ACHN (cell line): ENCODE data around the gene GRM1.
"Not testable (repeated sequence)": the region's sequence is repeated elsewhere in the genome, so short reads cannot be mapped to it uniquely, and the experiment has no call there.

Experiments used
- DNase-seq: peaks from one replicate; pipeline ENCODE4 v3.0.0-alpha.2; 2015
- in situ Hi-C: cut with HindIII; loops from 2 replicates; pipeline ENCODE4 v1.10.0; 2017; ENCODE audit warnings: low sequenced_read_pairs, low pct_ligation_motif_present, low pct_unique_long_range_greater_than_20kb

The GRM1 gene

DNA sequence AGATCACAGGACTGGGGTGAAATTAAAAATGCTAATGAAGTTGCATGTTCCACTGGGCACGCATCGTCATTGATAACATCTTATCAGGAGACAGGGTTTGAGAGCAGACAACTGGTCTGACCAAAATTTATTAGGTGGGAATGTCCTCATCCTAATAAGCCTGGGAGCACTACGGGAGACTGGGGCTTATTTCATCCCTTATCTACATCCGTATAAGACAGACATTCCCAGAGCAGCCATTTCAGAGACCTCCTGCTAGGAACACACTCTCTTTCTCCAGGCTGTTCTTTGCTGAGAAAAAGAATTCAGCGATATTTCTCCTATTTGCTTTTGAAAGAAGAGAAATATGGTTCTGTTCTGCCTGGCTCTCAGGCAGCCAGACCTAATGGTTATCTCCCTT is 214.8 kb downstream of the GRM1 start:
- in situ Hi-C loops, DNase-seq: not testable (repeated sequence)

GRCh38 chr6:146244630-146245143 is 215.8 kb downstream of the GRM1 start:
- no peak for DNase-seq
- in situ Hi-C loops, result no loop called here

- DNase-seq, result no peak
- in situ Hi-C loops, result no loop called here
Measured at GRCh38 chr6:146246028-146246427, 217.2 kb downstream of the GRM1 start.

DNA sequence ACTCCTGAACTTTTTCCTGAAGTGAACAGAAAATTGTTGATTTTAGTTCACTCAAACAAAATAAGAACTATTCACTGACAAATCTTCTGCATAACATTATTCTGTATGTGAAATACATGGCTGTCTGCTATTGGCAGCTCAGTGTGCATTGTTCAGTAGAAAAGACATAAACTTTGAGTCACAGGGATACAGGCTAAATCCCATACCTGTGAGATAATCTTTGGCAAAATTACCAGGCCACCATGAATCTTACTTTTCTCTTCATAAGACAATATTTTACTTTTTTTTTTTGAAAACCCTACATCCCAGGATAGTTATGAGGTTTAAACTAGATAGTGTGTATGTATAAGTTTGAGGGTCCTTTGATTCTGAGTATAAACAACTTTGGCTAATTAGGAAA is 224.8 kb downstream of the GRM1 start:
- no peak for DNase-seq
- in situ Hi-C loops, result no loop called here

- in situ Hi-C loops, result no loop called here
- DNase-seq, result no peak
Measured at GRCh38 chr6:146258206-146258605, 229.3 kb downstream of the GRM1 start.

DNA sequence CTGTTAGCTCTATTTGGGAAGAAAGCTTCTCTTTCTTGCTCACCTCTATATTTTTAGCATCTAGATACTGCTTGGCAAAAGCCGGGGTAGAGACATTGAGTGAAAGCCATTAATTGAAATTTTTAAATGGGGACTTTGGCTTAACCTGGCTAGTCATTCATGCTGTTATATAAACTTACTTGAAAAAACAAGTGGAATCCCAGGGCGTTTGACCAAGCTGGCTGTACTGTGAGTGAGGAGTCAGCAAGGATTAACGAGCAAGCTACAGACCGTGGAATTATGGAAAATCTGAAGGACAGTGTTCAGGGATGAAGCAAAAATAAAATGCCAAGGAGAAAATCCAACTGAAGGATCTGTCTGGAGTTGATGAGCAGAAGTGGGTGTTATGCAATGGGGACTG is 232.0 kb downstream of the GRM1 start:
- in situ Hi-C loops, result no loop called here
- DNase-seq, result no peak

- DNase-seq, result no peak
- in situ Hi-C loops, result no loop called here
Measured at GRCh38 chr6:146265056-146265455, 236.2 kb downstream of the GRM1 start.

- DNase-seq, result no peak
- in situ Hi-C loops, result no loop called here
Measured at GRCh38 chr6:146267447-146267846, 238.6 kb downstream of the GRM1 start.

- in situ Hi-C loops, result no loop called here
- no peak for DNase-seq
Measured at GRCh38 chr6:146267946-146268345, 239.1 kb downstream of the GRM1 start.

- DNase-seq, result no peak
- in situ Hi-C loops, result no loop called here
Measured at GRCh38 chr6:146269482-146269881, 240.6 kb downstream of the GRM1 start.

DNA sequence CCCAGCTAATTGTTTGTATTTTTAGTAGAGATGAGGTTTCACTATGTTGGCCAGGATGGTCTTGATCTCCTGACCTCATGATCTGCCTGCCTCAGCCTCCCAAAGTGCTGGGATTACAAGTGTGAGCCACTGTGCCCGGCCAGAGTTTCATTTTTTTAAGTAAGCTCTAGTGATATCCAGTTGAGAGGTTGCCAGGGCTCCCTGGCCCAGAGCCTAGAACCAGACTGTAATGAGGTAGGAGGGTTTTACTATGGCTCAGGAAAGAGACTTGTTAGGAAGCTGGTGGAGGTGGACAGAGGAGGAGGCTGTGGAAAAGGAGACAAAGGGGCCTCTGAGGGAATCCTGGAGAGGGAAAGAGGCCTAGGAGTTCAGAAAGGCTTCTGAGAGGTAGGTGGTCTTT is 242.3 kb downstream of the GRM1 start:
- DNase-seq, in situ Hi-C loops: not testable (repeated sequence)

DNA sequence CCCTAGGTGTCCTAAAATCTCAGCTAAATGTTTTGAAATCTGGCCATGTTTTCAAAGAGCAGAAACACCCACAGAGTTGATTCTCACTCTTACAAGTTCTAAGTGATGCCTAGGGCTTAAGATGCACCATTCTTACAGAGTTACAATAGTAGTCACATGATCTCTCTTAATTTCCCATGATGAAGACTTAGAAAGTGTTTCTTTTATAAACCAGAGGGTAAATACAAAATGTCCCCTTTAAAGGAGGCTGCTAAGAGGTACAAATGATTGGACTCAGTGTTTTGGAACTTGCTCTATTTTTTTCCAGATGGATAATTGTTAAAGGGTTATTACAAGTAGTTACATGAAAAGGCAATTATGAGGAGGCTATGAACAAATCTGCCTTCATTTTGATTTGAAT is 244.6 kb downstream of the GRM1 start:
- in situ Hi-C loops, result no loop called here
- DNase-seq, result no peak

- no peak for DNase-seq
- in situ Hi-C loops, result no loop called here
Measured at GRCh38 chr6:146277142-146277541, 248.3 kb downstream of the GRM1 start.

GRCh38 chr6:146281651-146282362 is 252.9 kb downstream of the GRM1 start:
- in situ Hi-C loops, result no loop called here
- DNase-seq, result no peak

GRCh38 chr6:146282837-146283236 is 254.0 kb downstream of the GRM1 start:
- in situ Hi-C loops, result no loop called here
- DNase-seq, result no peak

DNA sequence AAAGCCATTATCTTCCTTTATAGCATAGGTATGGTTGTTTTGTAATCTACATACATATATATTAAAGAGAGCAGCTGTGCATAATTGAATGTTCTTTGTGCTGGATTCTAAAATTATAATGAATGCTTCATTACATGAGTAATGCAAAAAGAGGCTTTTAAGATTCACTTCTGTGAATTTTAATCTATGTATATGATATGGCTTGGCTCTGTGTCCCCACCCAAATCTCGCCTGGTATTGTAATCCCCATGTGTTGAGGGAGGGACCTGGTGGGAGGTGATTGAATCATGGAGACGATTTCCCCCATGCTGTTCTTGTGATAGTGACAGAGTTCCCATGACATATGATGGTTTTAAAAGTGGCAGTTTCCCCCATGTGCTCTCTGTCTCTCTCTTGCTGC is 255.4 kb downstream of the GRM1 start:
- no peak for DNase-seq
- in situ Hi-C loops, result no loop called here

DNA sequence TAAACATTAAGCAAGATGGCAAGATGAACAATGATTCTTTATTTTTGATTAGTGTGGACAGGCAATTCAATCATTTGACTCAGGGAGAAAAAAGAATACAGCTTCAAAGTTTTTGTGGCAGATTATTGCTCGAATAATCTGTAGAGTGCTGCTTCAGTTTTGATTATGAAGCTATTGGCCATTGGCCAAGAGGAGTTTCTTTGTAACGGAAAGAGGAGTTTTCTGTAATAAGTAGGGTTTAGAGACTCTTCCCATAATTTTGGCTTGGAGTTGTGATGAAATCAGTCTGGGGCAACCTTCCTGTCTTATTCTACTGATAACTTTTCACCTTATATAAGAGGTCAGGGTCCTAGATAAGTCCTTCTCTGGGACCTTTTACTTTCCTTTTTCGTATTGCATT is 258.1 kb downstream of the GRM1 start:
- no peak for DNase-seq

DNA sequence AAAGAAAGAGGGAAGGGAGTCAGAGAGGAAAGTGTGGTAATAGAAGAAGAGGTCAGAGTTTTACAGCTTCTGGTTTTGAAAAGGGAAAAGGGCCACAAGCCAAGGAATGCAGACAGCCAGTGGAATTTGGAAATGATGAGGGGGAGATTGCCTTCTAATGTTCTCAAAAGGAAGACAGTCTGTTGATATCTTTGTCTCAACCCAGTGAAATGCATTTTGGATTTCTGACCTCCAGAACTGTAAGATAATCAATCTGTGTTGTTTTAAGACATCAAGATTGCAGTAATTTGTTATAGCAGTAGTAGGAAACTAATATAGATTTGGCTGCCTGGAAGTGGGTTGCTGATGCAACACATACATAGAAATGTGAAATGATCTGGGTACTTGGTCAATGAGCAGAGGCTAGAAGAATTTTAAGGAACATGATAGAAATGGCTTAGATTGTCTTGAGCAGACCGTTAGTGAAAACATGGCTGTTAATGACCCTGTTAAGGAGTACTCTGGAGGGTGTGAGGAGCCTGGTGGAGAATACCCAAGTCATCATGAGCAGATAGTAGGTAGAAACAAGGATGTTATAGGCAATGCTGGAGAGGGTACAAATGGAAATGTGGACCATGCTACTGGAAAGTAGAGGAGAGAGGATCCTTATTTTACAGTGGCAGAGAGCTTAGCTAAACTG is 259.0 kb downstream of the GRM1 start:
- in situ Hi-C loops, result no loop called here

More for the DNA sequence above, 258.1 kb downstream of the GRM1 start:
- in situ Hi-C loops, result no loop called here

GRCh38 chr6:146289816-146290588 is 261.1 kb downstream of the GRM1 start:
- in situ Hi-C loops, result no loop called here
- peak; percentile 1 for DNase-seq

More for the DNA sequence above, 259.0 kb downstream of the GRM1 start:
- DNase-seq, result no peak
